ENCODE results near the gene MB21D2. TPM values are rescaled to one million over a fixed set of nuclear protein-coding genes. Genes with fewer than 3 reads are reported as not detected.

Gene MB21D2
- polyA plus RNA-seq, 1 donor (not counting 4 experiments of a cell fraction or from before 2014, with no cell fraction given): 9.0 TPM

DNA sequence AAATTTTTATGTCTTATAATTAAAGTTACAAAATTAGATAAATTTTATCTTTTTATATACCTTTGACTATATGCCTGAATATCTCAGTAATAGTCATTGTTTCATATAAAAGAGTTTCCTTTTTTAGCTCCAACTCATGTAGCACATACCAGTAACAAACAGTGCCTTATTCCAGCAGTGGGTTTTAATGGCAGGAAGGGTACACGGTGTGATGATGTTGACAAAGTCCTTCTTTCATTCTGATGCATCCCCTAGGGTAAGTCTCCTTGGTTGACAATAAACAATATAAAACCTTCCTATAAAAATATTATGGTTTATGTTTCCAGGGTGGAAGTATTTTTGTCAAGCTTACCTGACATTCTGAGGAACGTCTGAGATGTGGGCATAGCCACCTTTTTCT lies 113.2 kb downstream of the MB21D2 start:
- peaks cover 3% of the 10 kb centered on the region for H3K9me1 ChIP-seq (ENCODE audit: control insufficient read depth, extremely low read depth, insufficient read depth, low read length)
- no peaks in the 10 kb centered on the region for H3K36me3 ChIP-seq (ENCODE audit: control insufficient read depth in 2 of 2, extremely low read depth in 1 of 2, insufficient read depth in 2 of 2, low read length in 2 of 2)
- H3K27ac ChIP-seq (ENCODE audit: control insufficient read depth, insufficient read depth, low read length): no peak overlapping the region
- H3K4me3 ChIP-seq (ENCODE audit: control insufficient read depth in 2 of 3, extremely low read depth in 1 of 3, insufficient read depth in 2 of 3, low read depth in 1 of 3, low read length in 3 of 3): no peak overlapping the region
- dilution Hi-C loops (cut with MboI; ENCODE audit: extremely low pct_ligation_motif_present, low sequenced_read_pairs): no loop called here
- no peaks in the 10 kb centered on the region for H3K27me3 ChIP-seq (ENCODE audit: control insufficient read depth, extremely low read depth, insufficient read depth, low read length)
- H3K4me1 ChIP-seq (ENCODE audit: control insufficient read depth, extremely low read depth, insufficient read depth, low read length): no peaks in the 10 kb centered on the region
- H3K9me3 ChIP-seq (ENCODE audit: control insufficient read depth, low read depth, low read length): no peaks in the 10 kb centered on the region
- H3K79me2 ChIP-seq (ENCODE audit: control insufficient read depth, insufficient read depth, low read length): peaks cover 7% of the 10 kb centered on the region
- DNase-seq (ENCODE audit: low read depth, low spot score) (no peak), FAIRE-seq (no peak)
- TF ChIP-seq EZH2 (IDR thresholded peaks at IDR 0.05; ENCODE audit: low read length): no peak
- TF ChIP-seq, protein P1, sequence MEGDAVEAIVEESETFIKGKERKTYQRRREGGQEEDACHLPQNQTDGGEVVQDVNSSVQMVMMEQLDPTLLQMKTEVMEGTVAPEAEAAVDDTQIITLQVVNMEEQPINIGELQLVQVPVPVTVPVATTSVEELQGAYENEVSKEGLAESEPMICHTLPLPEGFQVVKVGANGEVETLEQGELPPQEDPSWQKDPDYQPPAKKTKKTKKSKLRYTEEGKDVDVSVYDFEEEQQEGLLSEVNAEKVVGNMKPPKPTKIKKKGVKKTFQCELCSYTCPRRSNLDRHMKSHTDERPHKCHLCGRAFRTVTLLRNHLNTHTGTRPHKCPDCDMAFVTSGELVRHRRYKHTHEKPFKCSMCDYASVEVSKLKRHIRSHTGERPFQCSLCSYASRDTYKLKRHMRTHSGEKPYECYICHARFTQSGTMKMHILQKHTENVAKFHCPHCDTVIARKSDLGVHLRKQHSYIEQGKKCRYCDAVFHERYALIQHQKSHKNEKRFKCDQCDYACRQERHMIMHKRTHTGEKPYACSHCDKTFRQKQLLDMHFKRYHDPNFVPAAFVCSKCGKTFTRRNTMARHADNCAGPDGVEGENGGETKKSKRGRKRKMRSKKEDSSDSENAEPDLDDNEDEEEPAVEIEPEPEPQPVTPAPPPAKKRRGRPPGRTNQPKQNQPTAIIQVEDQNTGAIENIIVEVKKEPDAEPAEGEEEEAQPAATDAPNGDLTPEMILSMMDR (optimal IDR thresholded peaks at IDR 0.05 in 1 of 3, IDR thresholded peaks at IDR 0.05 in 1 of 3, conservative IDR thresholded peaks at IDR 0.05 in 1 of 3; ENCODE audit: extremely low read depth in 1 of 3, insufficient read depth in 2 of 3, low read length in 3 of 3): no peak
- H3K4me2 ChIP-seq (ENCODE audit: control insufficient read depth, extremely low read depth, insufficient read depth, low read depth, low read length): no peak overlapping the region
- no peak overlapping the region for H3K9ac ChIP-seq (ENCODE audit: control insufficient read depth, extremely low read depth, insufficient read depth, low read length)
- no peaks in the 10 kb centered on the region for H4K20me1 ChIP-seq (ENCODE audit: control insufficient read depth, extremely low read depth, insufficient read depth, low read length)
- no peak overlapping the region for H2AFZ ChIP-seq (ENCODE audit: control insufficient read depth, low read length)

DNA sequence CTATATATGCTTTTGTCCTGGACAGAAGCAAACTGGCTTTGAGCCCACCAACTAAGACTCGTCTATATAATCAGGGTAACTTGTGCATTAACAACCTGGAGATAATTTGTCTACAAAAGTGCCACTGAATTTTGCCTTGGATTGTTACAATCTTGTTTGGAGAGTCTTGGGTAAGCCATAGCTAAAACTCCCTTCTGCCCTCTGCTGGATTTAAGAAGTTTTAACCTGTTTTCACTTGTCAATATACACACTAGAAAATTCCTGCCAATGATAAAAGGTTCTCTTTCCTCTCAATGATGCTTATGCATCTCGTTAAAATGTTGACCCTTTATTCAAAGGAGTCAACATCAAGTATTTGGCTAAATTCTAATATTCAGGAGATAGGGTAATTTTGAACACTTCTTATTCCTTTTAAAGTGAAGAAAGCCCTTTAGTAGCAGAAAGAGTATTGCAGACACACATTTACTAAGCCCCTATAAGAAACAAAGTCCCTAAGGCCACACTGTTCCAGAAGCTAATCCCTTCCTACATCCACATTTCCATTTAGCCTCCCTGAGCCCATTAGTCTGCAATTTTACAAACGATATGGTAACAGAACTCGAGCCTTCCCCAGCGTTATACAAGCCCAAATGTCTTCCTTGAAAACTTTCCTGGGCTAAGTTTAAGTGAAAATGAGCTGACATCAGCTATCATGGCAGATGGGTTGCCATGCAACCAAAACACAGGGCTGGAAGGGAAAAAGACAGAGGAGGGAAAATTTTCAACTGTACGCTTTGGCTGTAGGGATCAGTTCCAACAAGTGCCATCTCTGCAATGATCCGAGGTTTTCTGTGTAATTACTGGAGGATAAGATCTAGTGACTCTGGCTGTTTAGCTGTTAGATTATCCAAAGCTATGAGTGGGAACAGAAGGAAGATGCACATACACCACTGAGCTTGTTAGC lies 114.4 kb downstream of the MB21D2 start:
- peaks cover 5% of the 10 kb centered on the region for H3K79me2 ChIP-seq (ENCODE audit: control insufficient read depth, insufficient read depth, low read length)
- peak; percentile 72 for FAIRE-seq
- no peaks in the 10 kb centered on the region for H3K9me3 ChIP-seq (ENCODE audit: control insufficient read depth, low read depth, low read length)

More for the DNA sequence above, 114.4 kb downstream of the MB21D2 start:
- Histone ChIP-seq H3K4me2 (ENCODE audit: control insufficient read depth, extremely low read depth, insufficient read depth, low read depth, low read length) (no peak overlapping the region), H3K4me3 (ENCODE audit: control insufficient read depth in 2 of 3, extremely low read depth in 1 of 3, insufficient read depth in 2 of 3, low read depth in 1 of 3, low read length in 3 of 3) (no peak overlapping the region), H3K27ac (ENCODE audit: control insufficient read depth, insufficient read depth, low read length) (no peak overlapping the region), H2AFZ (ENCODE audit: control insufficient read depth, low read length) (no peak overlapping the region), H4K20me1 (ENCODE audit: control insufficient read depth, extremely low read depth, insufficient read depth, low read length) (no peaks in the 10 kb centered on the region), H3K4me1 (ENCODE audit: control insufficient read depth, extremely low read depth, insufficient read depth, low read length) (no peaks in the 10 kb centered on the region), H3K36me3 (ENCODE audit: control insufficient read depth in 2 of 2, extremely low read depth in 1 of 2, insufficient read depth in 2 of 2, low read length in 2 of 2) (peaks cover 3 to 7% of the 10 kb centered on the region in 2 experiments), H3K27me3 (ENCODE audit: control insufficient read depth, extremely low read depth, insufficient read depth, low read length) (no peaks in the 10 kb centered on the region), H3K9me1 (ENCODE audit: control insufficient read depth, extremely low read depth, insufficient read depth, low read length) (peaks cover 3% of the 10 kb centered on the region), H3K9ac (ENCODE audit: control insufficient read depth, extremely low read depth, insufficient read depth, low read length) (no peak overlapping the region)
- TF ChIP-seq, protein P1 (optimal IDR thresholded peaks at IDR 0.05 in 1 of 3, IDR thresholded peaks at IDR 0.05 in 1 of 3, conservative IDR thresholded peaks at IDR 0.05 in 1 of 3; ENCODE audit: extremely low read depth in 1 of 3, insufficient read depth in 2 of 3, low read length in 3 of 3): peak in 2 of 3 experiments; percentile 35 to 40
- TF ChIP-seq EZH2 (IDR thresholded peaks at IDR 0.05; ENCODE audit: low read length): no peak
- no peak for DNase-seq (ENCODE audit: low read depth, low spot score)
- dilution Hi-C loops (cut with MboI; ENCODE audit: extremely low pct_ligation_motif_present, low sequenced_read_pairs): no loop called here
